ENCODE measurements around the gene DNAJC15. TPM values are rescaled to one million over a fixed set of nuclear protein-coding genes. Genes with fewer than 3 reads are reported as not detected.

DNAJC15 gene
- total and polyA plus RNA-seq, 2 of the 4 experiments (the other 2 are of a cell fraction): 7.0 to 22.0 TPM

DNA sequence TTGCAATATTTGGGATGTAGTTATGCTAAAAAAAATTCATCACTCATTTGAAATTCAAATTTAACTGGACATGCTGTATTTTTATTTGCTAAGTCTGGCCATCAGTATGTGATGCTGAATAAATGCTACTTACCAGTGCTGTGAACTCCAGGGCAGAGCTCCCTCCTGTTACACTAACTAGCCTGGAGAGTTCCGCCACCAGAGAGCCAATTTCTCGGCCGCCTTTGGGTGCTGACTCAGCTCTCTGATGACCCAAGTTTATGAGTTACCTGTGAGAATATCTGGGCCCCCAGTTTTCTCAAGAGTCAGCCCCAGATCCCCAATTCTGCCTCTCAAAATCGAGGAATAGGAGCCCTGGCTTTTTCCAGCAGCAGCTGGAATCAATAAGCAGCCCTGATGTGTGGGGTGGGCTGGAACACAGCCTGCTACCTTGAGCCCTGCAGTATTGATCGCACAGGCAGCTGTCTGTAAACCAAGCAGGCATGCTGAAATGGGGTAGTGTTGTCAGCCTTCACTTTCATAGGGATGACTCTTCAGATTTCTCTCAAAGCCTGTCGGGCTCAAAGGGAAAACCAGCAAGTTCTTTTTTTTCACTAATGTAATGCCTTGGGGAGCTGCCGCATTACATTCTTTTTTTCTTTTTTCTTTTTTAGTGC is 113.7 kb downstream of the DNAJC15 start:
- Histone ChIP-seq H3K56ac (ENCODE audit: extremely low read depth, insufficient read depth, low read length) (no peak overlapping the region), H2BK15ac (ENCODE audit: low read depth, low read length) (no peak overlapping the region), H3K4me1 (ENCODE audit: control insufficient read depth, insufficient read depth, low read length) (no peaks in the 10 kb centered on the region), H3K4me3 (ENCODE audit: insufficient read depth, low read depth, low read length) (no peak overlapping the region), H3K4me2 (ENCODE audit: low read depth, low read length) (no peak overlapping the region), H3K79me1 (ENCODE audit: low read depth in 1 of 2, low read length in 2 of 2) (no peaks in the 10 kb centered on the region), H2AK5ac (ENCODE audit: low read depth, low read length) (no peak overlapping the region), H4K5ac (ENCODE audit: low read depth, low read length) (no peak overlapping the region), H3K27me3 (ENCODE audit: control insufficient read depth, insufficient read depth, low read length) (peaks cover 23% of the 10 kb centered on the region), H3K14ac (replicated peaks; ENCODE audit: low read depth, low read length) (no peak overlapping the region), H2AFZ (replicated peaks; ENCODE audit: low read length, poor library complexity) (no peak overlapping the region), H3K4ac (ENCODE audit: low read depth, low read length) (no peak overlapping the region), H3K9ac (ENCODE audit: low read depth, low read length) (no peak overlapping the region), H2BK120ac (ENCODE audit: low read depth, low read length) (no peak overlapping the region), H2BK5ac (ENCODE audit: low read depth, low read length, poor library complexity, severe bottlenecking) (no peak overlapping the region), H3K27ac (ENCODE audit: insufficient read depth, low read length) (no peak overlapping the region), H3K9me1 (ENCODE audit: insufficient read depth, low read length) (peaks cover 4% of the 10 kb centered on the region; the same call in 1 of the 2 replicates), H3K36me3 (ENCODE audit: control insufficient read depth, insufficient read depth, low read length) (no peaks in the 10 kb centered on the region), H3K9me3 (ENCODE audit: control insufficient read depth, insufficient read depth, low read length) (no peaks in the 10 kb centered on the region), H4K91ac (ENCODE audit: insufficient read depth, low read depth, low read length) (no peak overlapping the region), H4K8ac (ENCODE audit: low read depth in 2 of 2, low read length in 2 of 2) (no peak overlapping the region), H3K18ac (ENCODE audit: low read depth, low read length) (no peak overlapping the region), H3K23ac (ENCODE audit: low read depth, low read length) (no peak overlapping the region), H2BK20ac (ENCODE audit: low read depth, low read length) (no peak overlapping the region), H4K20me1 (ENCODE audit: insufficient read depth, low read length) (no peaks in the 10 kb centered on the region), H2AK9ac (replicated peaks; ENCODE audit: low read depth, low read length, poor library complexity) (no peak overlapping the region)
- ATAC-seq (ENCODE audit: low read depth): no peak
- dilution Hi-C loops (cut with HindIII; ENCODE audit: low sequenced_read_pairs, unreplicated experiment): no loop called here
- WGBS, 2 experiments (ENCODE audit: extremely low coverage in 2 of 2, insufficient read length in 1 of 2): 65% methylated on average over 5 of the region's 7 CpGs; no CpG with 5 or more reads in 1 of the 2 experiments
- BruUV-seq (replicated peaks): no TSS peak
- TF ChIP-seq POLR2A (IDR thresholded peaks at IDR 0.05; ENCODE audit: low read depth, low read length) (no peak), MAFK (IDR thresholded peaks at IDR 0.05; ENCODE audit: low read depth, low read length) (peak; percentile 51)
- POLR2A ChIA-PET (ENCODE audit: unreplicated experiment): no interaction called here
- in situ Hi-C loops (cut with MboI; ENCODE audit: low sequenced_read_pairs): no loop called here
- no peak for DNase-seq
- intact Hi-C loops (cut with micrococcal nuclease): no loop called here
- CTCF ChIA-PET: no interaction called here
